Measurements from ENCODE around the gene FGF19. TPM values are rescaled to one million over a fixed set of nuclear protein-coding genes. Genes with fewer than 3 reads are reported as not detected.

The FGF19 gene
- polyA plus RNA-seq, 1 donor from 2014 or later = 4.6 TPM

DNA sequence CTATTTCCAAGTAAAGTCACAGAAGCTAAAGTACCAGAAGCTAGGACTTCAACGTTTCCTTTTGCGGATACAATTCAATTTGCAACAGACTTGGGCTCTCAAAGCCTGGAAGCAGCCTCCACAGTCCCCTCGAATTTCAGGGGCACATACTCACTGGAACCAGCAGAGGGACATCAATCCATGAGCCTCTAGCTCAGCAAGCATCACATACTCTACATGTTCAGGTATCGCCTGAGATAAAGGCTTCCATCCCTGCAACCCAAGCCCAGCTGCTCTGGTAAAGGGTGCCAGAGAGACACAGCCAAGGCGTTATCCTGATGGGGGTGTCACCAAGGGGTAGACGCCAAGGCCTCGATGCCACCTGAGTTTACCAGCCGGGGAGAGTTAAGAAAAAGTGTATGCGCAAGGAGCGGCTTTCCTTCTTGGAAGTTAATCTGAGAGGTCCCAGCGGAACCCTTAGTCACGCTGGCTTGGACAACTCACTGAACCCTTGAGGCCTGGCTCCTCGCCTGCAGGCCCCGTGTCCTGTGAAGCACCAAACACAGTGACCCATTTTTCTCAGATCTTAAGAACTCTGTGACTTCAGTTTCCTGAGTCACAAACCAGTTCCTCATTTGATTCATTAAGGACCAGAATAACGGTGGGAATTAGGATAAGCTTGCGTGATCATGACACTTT, 41.7 kb downstream of the FGF19 start:
- Histone ChIP-seq H3K4me2 (ENCODE audit: low read length) (no peak overlapping the region), H3K27ac (ENCODE audit: low read length) (no peak overlapping the region), H3K79me2 (replicated peaks; ENCODE audit: insufficient read depth, low read length) (no peaks in the 10 kb centered on the region), H3K36me3 (ENCODE audit: insufficient read depth, low read length) (no peaks in the 10 kb centered on the region), H2AFZ (ENCODE audit: low read depth, low read length) (no peak overlapping the region), H3K9me3 (ENCODE audit: low read length) (no peaks in the 10 kb centered on the region), H3K9me2 (ENCODE audit: insufficient read depth, low read length) (no peaks in the 10 kb centered on the region), H3K4me3 (ENCODE audit: low read length) (no peak overlapping the region), H3F3A (ENCODE audit: insufficient read depth, low read length, poor library complexity, severe bottlenecking) (no peaks in the 10 kb centered on the region), H3K9ac (ENCODE audit: low read length) (no peak overlapping the region), H3K27me3 (ENCODE audit: insufficient read depth, low read depth, low read length) (no peaks in the 10 kb centered on the region), H4K20me1 (ENCODE audit: insufficient read depth) (no peaks in the 10 kb centered on the region)
- no peak for TF ChIP-seq SMC3 (conservative IDR thresholded peaks at IDR 0.05; ENCODE audit: poor library complexity)
- TF ChIP-seq, protein P1, sequence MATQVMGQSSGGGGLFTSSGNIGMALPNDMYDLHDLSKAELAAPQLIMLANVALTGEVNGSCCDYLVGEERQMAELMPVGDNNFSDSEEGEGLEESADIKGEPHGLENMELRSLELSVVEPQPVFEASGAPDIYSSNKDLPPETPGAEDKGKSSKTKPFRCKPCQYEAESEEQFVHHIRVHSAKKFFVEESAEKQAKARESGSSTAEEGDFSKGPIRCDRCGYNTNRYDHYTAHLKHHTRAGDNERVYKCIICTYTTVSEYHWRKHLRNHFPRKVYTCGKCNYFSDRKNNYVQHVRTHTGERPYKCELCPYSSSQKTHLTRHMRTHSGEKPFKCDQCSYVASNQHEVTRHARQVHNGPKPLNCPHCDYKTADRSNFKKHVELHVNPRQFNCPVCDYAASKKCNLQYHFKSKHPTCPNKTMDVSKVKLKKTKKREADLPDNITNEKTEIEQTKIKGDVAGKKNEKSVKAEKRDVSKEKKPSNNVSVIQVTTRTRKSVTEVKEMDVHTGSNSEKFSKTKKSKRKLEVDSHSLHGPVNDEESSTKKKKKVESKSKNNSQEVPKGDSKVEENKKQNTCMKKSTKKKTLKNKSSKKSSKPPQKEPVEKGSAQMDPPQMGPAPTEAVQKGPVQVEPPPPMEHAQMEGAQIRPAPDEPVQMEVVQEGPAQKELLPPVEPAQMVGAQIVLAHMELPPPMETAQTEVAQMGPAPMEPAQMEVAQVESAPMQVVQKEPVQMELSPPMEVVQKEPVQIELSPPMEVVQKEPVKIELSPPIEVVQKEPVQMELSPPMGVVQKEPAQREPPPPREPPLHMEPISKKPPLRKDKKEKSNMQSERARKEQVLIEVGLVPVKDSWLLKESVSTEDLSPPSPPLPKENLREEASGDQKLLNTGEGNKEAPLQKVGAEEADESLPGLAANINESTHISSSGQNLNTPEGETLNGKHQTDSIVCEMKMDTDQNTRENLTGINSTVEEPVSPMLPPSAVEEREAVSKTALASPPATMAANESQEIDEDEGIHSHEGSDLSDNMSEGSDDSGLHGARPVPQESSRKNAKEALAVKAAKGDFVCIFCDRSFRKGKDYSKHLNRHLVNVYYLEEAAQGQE (IDR thresholded peaks at IDR 0.05; ENCODE audit: borderline replicate concordance) = no peak
- TF ChIP-seq EP300 (conservative IDR thresholded peaks at IDR 0.05; ENCODE audit: poor library complexity, severe bottlenecking) = no peak
- no peak for TF ChIP-seq EZH2 (IDR thresholded peaks at IDR 0.05; ENCODE audit: borderline replicate concordance, insufficient read depth, low read length, poor library complexity, severe bottlenecking)
- TF ChIP-seq, protein P2, sequence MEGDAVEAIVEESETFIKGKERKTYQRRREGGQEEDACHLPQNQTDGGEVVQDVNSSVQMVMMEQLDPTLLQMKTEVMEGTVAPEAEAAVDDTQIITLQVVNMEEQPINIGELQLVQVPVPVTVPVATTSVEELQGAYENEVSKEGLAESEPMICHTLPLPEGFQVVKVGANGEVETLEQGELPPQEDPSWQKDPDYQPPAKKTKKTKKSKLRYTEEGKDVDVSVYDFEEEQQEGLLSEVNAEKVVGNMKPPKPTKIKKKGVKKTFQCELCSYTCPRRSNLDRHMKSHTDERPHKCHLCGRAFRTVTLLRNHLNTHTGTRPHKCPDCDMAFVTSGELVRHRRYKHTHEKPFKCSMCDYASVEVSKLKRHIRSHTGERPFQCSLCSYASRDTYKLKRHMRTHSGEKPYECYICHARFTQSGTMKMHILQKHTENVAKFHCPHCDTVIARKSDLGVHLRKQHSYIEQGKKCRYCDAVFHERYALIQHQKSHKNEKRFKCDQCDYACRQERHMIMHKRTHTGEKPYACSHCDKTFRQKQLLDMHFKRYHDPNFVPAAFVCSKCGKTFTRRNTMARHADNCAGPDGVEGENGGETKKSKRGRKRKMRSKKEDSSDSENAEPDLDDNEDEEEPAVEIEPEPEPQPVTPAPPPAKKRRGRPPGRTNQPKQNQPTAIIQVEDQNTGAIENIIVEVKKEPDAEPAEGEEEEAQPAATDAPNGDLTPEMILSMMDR (IDR thresholded peaks at IDR 0.05; ENCODE audit: poor library complexity, severe bottlenecking) = no peak
- TF ChIP-seq MXI1 (conservative IDR thresholded peaks at IDR 0.05; ENCODE audit: poor library complexity, severe bottlenecking) = no peak

DNA sequence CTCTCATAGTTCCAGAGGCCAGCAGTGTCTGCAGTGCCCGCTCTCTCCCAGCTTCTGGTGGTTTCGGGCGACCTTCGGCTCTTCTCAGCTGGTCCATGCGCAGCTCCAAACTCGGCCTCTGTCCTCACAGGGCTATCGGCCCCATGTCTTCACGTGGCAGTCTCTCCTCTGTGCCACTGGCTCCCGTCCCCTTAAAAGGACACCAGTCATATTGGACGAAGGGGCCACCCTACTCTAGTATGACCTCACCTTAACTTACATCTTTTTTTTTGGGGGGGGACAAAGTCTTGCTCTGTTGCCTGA, 42.5 kb downstream of the FGF19 start:
- H3K4me2 ChIP-seq (ENCODE audit: low read length) = no peak overlapping the region
- no peaks in the 10 kb centered on the region for H3K79me2 ChIP-seq (replicated peaks; ENCODE audit: insufficient read depth, low read length)
- no peaks in the 10 kb centered on the region for H4K20me1 ChIP-seq (ENCODE audit: insufficient read depth)
- H3K9me2 ChIP-seq (ENCODE audit: insufficient read depth, low read length) = no peaks in the 10 kb centered on the region
- H3K27ac ChIP-seq (ENCODE audit: low read length) = no peak overlapping the region
- no peak overlapping the region for H2AFZ ChIP-seq (ENCODE audit: low read depth, low read length)
- H3K9me3 ChIP-seq (ENCODE audit: low read length) = no peaks in the 10 kb centered on the region
- TF ChIP-seq, protein P2 (IDR thresholded peaks at IDR 0.05; ENCODE audit: poor library complexity, severe bottlenecking) = no peak
- no peak for TF ChIP-seq RAD21 (conservative IDR thresholded peaks at IDR 0.05)
- TF ChIP-seq MXI1 (conservative IDR thresholded peaks at IDR 0.05; ENCODE audit: poor library complexity, severe bottlenecking) = no peak
- no peak for TF ChIP-seq EZH2 (IDR thresholded peaks at IDR 0.05; ENCODE audit: borderline replicate concordance, insufficient read depth, low read length, poor library complexity, severe bottlenecking)
- no peak for TF ChIP-seq TAF1 (IDR thresholded peaks at IDR 0.05; ENCODE audit: low read depth)
- TF ChIP-seq, protein P1 (IDR thresholded peaks at IDR 0.05; ENCODE audit: borderline replicate concordance) = no peak
- TF ChIP-seq SMC3 (conservative IDR thresholded peaks at IDR 0.05; ENCODE audit: poor library complexity) = no peak
- no peak for TF ChIP-seq POLR2AphosphoS5 (IDR thresholded peaks at IDR 0.05)
- TF ChIP-seq EP300 (conservative IDR thresholded peaks at IDR 0.05; ENCODE audit: poor library complexity, severe bottlenecking) = no peak
- no peak overlapping the region for H3K4me3 ChIP-seq (ENCODE audit: low read length)
- H3K9ac ChIP-seq (ENCODE audit: low read length) = no peak overlapping the region
- H3F3A ChIP-seq (ENCODE audit: insufficient read depth, low read length, poor library complexity, severe bottlenecking) = no peaks in the 10 kb centered on the region
- H3K36me3 ChIP-seq (ENCODE audit: insufficient read depth, low read length) = no peaks in the 10 kb centered on the region
- no peaks in the 10 kb centered on the region for H3K27me3 ChIP-seq (ENCODE audit: insufficient read depth, low read depth, low read length)
